Kidney epithelial cell (primary cell): ENCODE results near the gene TBXAS1. TPM values are rescaled to one million over a fixed set of nuclear protein-coding genes. Genes with fewer than 3 reads are reported as not detected.

Source experiments
- DNase-seq: peaks from one replicate; pipeline ENCODE4 v3.0.0-alpha.2; 2010; ENCODE audit warnings: low read depth
- H3K27me3 ChIP-seq: 2 replicates; pipeline ENCODE4 v1.6.0; 2011; ENCODE audit warnings: low read length; ENCODE audit not compliant: control insufficient read depth, insufficient read depth
- H3K36me3 ChIP-seq: 2 replicates; pipeline ENCODE4 v1.5.1; 2011; ENCODE audit warnings: low read length; ENCODE audit not compliant: control insufficient read depth, insufficient read depth
- H3K4me3 ChIP-seq: 2 replicates; pipeline ENCODE4 v1.5.1; 2011; ENCODE audit warnings: low read depth, mild to moderate bottlenecking, control low read depth, low read length
- CTCF ChIP-seq: IDR thresholded peaks from 2 replicates; pipeline ENCODE4 v1.5.1; 2011; ENCODE audit warnings: mild to moderate bottlenecking, moderate library complexity, low read length, control low read depth, inconsistent platforms; ENCODE audit not compliant: insufficient read depth, poor library complexity, severe bottlenecking
- total RNA-seq: library from RNA; depleted of rRNA; stranded (reverse); fragments of >200 nt; gene quantifications from 2 replicates; pipeline ENCODE4 v1.2.3, GENCODE V29; 2015

TBXAS1 gene
- total RNA-seq, 1 donor from 2014 or later: 7.8 TPM

- DNase-seq: no peak
- Histone ChIP-seq H3K4me3 (no peak overlapping the region), H3K36me3 (no peaks in the 10 kb centered on the region), H3K27me3 (no peaks in the 10 kb centered on the region)
- TF ChIP-seq CTCF: no peak
Measured at GRCh38 chr7:139949629-139950028, 120.6 kb downstream of the TBXAS1 start.

- Histone ChIP-seq H3K36me3 (no peaks in the 10 kb centered on the region), H3K27me3 (no peaks in the 10 kb centered on the region), H3K4me3 (no peak overlapping the region)
- no peak for TF ChIP-seq CTCF
- no peak for DNase-seq
Measured at GRCh38 chr7:139950881-139951525, 121.9 kb downstream of the TBXAS1 start.

- no peak for TF ChIP-seq CTCF
- DNase-seq: no peak
- H3K27me3 ChIP-seq: no peaks in the 10 kb centered on the region
- H3K36me3 ChIP-seq: no peaks in the 10 kb centered on the region
- H3K4me3 ChIP-seq: no peak overlapping the region
Measured at GRCh38 chr7:139953229-139953628, 124.2 kb downstream of the TBXAS1 start.

- no peaks in the 10 kb centered on the region for H3K36me3 ChIP-seq
- H3K27me3 ChIP-seq: no peaks in the 10 kb centered on the region
- H3K4me3 ChIP-seq: no peak overlapping the region
- TF ChIP-seq CTCF: no peak
- no peak for DNase-seq
Measured at GRCh38 chr7:139955109-139955820, 126.2 kb downstream of the TBXAS1 start.

- H3K27me3 ChIP-seq: no peaks in the 10 kb centered on the region
- no peaks in the 10 kb centered on the region for H3K36me3 ChIP-seq
- no peak overlapping the region for H3K4me3 ChIP-seq
- no peak for TF ChIP-seq CTCF
- no peak for DNase-seq
Measured at GRCh38 chr7:139958599-139959284, 129.7 kb downstream of the TBXAS1 start.
